ENCODE measurements around the gene SCD5.

SCD5 gene

GRCh38 chr4:82777857-82778525 lies 20.6 kb downstream of the SCD5 start:
- no peak for TF ChIP-seq CTCF (IDR thresholded peaks at IDR 0.05; ENCODE audit: low read depth, low read length)
- no peak overlapping the region for H3K4me3 ChIP-seq (ENCODE audit: low read depth, low read length)

GRCh38 chr4:82776925-82777542 lies 21.6 kb downstream of the SCD5 start:
- no peak overlapping the region for H3K4me3 ChIP-seq (ENCODE audit: low read depth, low read length)
- TF ChIP-seq CTCF (IDR thresholded peaks at IDR 0.05; ENCODE audit: low read depth, low read length), result no peak

- no peak for TF ChIP-seq CTCF (IDR thresholded peaks at IDR 0.05; ENCODE audit: low read depth, low read length)
- H3K4me3 ChIP-seq (ENCODE audit: low read depth, low read length), result no peak overlapping the region
Observed at GRCh38 chr4:82775243-82775642, 23.4 kb downstream of the SCD5 start.

GRCh38 chr4:82774711-82775171 lies 23.9 kb downstream of the SCD5 start:
- no peak overlapping the region for H3K4me3 ChIP-seq (ENCODE audit: low read depth, low read length)
- TF ChIP-seq CTCF (IDR thresholded peaks at IDR 0.05; ENCODE audit: low read depth, low read length), result no peak

GRCh38 chr4:82773057-82773456 lies 25.5 kb downstream of the SCD5 start:
- TF ChIP-seq CTCF (IDR thresholded peaks at IDR 0.05; ENCODE audit: low read depth, low read length), result no peak
- no peak overlapping the region for H3K4me3 ChIP-seq (ENCODE audit: low read depth, low read length)

GRCh38 chr4:82770607-82771006 lies 28.0 kb downstream of the SCD5 start:
- H3K4me3 ChIP-seq (ENCODE audit: low read depth, low read length), result no peak overlapping the region
- no peak for TF ChIP-seq CTCF (IDR thresholded peaks at IDR 0.05; ENCODE audit: low read depth, low read length)

DNA sequence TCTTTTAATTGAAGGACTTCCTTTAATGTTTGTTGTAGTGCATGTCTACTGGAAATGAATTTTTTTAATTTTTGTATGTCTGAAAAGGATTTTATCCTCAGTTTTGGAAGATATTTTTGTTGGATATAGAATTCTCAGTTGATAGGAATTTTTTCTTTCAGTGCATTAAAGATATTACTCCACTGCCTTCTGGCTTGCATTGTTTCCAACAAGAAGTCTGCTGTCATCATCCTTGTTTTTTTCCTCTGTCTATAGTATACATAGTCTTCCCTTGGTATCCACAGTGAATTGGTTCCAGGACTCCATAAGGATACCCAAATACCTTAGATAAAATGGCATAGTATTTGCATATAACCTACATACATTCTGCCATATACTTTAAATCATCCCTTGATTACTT lies 33.5 kb downstream of the SCD5 start:
- no peak for TF ChIP-seq CTCF (IDR thresholded peaks at IDR 0.05; ENCODE audit: low read depth, low read length)
- no peak overlapping the region for H3K4me3 ChIP-seq (ENCODE audit: low read depth, low read length)

All from WI38 (cell line).